Upper lobe of left lung (tissue), 6 donors: Measurements from ENCODE around the gene CEP192. TPM values are rescaled to one million over a fixed set of nuclear protein-coding genes. Genes with fewer than 3 reads are reported as not detected.

Source experiments
- ATAC-seq, 2 donors: fragments of 200-7000 bp; cut with Tn5 transposase; one replicate each; pipeline ENCODE4 v1.9.1; 2022; ENCODE audit warnings: mild to moderate bottlenecking in 2 of 2, moderate library complexity in 2 of 2; ENCODE audit not compliant: low FRiP score in 2 of 2
- DNase-seq, 2 donors: peaks; one replicate each; pipeline ENCODE4 v3.0.0-alpha.2; 2019 to 2020
- H3K27ac ChIP-seq, 4 donors: fragments of 200-600 bp; sonication (generic); one replicate each; pipeline ENCODE4 v1.5.1; 2016 to 2019
- H3K27me3 ChIP-seq, 4 donors: fragments of 200-600 bp; sonication (generic); one replicate each; pipeline ENCODE4 v1.5.1; 2017 to 2019
- H3K36me3 ChIP-seq, 4 donors: fragments of 200-600 bp; sonication (generic); one replicate each; pipeline ENCODE4 v1.5.1; 2016 to 2019
- H3K4me1 ChIP-seq, 4 donors: fragments of 200-600 bp; sonication (generic); one replicate each; pipeline ENCODE4 v1.5.1; 2018 to 2019
- H3K4me3 ChIP-seq, 4 donors: fragments of 200-600 bp; sonication (generic); one replicate each; pipeline ENCODE4 v1.5.1; 2017 to 2019; ENCODE audit warnings: mild to moderate bottlenecking in 2 of 4, moderate library complexity in 1 of 4
- H3K9me3 ChIP-seq, 4 donors: fragments of 200-600 bp; sonication (generic); one replicate each; pipeline ENCODE4 v1.5.1; 2018 to 2019
- EP300 ChIP-seq, 4 donors: sonication (generic); formaldehyde crosslinking; IDR thresholded peaks; one replicate each; pipeline ENCODE4 v1.5.1; 2017; ENCODE audit warnings: antibody characterized with exemption in 4 of 4, control low read depth in 2 of 4
- POLR2A ChIP-seq, 4 donors: fragments of 450-650 bp; IDR thresholded peaks; one replicate each; pipeline ENCODE4 v1.5.1; 2016 to 2017; ENCODE audit warnings: antibody characterized with exemption in 4 of 4, mild to moderate bottlenecking in 2 of 4
- POLR2AphosphoS5 ChIP-seq, 2 donors: sonication (generic); formaldehyde crosslinking; IDR thresholded peaks; one replicate each; pipeline ENCODE4 v1.5.1; 2017; ENCODE audit warnings: antibody characterized with exemption in 2 of 2
- WGBS, 2 donors: methylation state at CpG; one replicate each; pipeline ENCODE4 v1.1.5; 2017 to 2018; 5-methylcytosine and 5-hydroxymethylcytosine counted together
- total RNA-seq, 6 donors: library from RNA; depleted of rRNA in 4 of 6; stranded (reverse); fragments of >200 nt in 4 of 6; gene quantifications; one replicate each; pipeline versions ENCODE4 v1.1.0 to v1.2.1, GENCODE V29; 2016 to 2021
- TF ChIP-seq, protein P1 (sequence below), 6 experiments: fragments of 450-650 bp in 4 of 6; fragments of 200-600 bp in 2 of 6; sonication (generic) in 2 of 6; IDR thresholded peaks; one replicate each; pipeline ENCODE4 v1.5.1; 2016 to 2019; ENCODE audit warnings: antibody characterized with exemption in 6 of 6
- donor health status: DM: no; HTN: no; CAD: no; lungs with moderate emphysema.
- donor health status: DM: no; HTN: yes; CAD: no; lungs with severe emphysema.

The CEP192 gene
- total RNA-seq, 6 donors from 2014 or later, result 14.3 to 41.3 (median 22.5) TPM

DNA sequence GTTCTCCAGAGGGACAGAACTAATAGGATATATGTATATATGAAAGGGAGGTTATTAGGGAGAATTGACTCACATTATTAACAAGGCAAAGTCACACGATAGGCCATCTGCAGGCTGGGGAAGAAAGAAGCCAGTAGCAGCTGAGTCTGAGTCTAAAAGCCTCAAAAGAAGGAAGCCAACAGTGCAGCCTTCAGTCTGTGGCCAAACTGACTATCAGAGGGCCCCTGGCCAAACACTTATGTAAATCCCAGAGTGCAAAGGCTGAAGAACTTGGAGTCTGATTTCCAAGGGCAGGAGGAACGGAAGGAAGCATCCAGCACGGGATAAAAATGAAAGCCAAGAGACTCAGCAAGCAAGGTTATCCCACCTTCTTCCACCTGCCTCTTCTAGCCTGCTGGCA, 119.4 kb downstream of the CEP192 start:
- Histone ChIP-seq H3K27ac (no peak overlapping the region), H3K9me3 (no peaks in the 10 kb centered on the region), H3K4me3 (no peak overlapping the region), H3K36me3 (peaks cover 12 to 61% (median 41%) of the 10 kb centered on the region in 4 donors), H3K27me3 (no peaks in the 10 kb centered on the region), H3K4me1 (no peaks in the 10 kb centered on the region)
- DNase-seq (no peak), ATAC-seq (no peak)
- WGBS, 2 donors, result 71 to 89% methylated on average over 3 of the region's 3 CpGs
- TF ChIP-seq EP300 (IDR thresholded peaks at IDR 0.05) (no peak), POLR2A (IDR thresholded peaks at IDR 0.05) (no peak), POLR2AphosphoS5 (IDR thresholded peaks at IDR 0.05) (no peak)
- TF ChIP-seq, protein P1, sequence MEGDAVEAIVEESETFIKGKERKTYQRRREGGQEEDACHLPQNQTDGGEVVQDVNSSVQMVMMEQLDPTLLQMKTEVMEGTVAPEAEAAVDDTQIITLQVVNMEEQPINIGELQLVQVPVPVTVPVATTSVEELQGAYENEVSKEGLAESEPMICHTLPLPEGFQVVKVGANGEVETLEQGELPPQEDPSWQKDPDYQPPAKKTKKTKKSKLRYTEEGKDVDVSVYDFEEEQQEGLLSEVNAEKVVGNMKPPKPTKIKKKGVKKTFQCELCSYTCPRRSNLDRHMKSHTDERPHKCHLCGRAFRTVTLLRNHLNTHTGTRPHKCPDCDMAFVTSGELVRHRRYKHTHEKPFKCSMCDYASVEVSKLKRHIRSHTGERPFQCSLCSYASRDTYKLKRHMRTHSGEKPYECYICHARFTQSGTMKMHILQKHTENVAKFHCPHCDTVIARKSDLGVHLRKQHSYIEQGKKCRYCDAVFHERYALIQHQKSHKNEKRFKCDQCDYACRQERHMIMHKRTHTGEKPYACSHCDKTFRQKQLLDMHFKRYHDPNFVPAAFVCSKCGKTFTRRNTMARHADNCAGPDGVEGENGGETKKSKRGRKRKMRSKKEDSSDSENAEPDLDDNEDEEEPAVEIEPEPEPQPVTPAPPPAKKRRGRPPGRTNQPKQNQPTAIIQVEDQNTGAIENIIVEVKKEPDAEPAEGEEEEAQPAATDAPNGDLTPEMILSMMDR (IDR thresholded peaks at IDR 0.05), result no peak

DNA sequence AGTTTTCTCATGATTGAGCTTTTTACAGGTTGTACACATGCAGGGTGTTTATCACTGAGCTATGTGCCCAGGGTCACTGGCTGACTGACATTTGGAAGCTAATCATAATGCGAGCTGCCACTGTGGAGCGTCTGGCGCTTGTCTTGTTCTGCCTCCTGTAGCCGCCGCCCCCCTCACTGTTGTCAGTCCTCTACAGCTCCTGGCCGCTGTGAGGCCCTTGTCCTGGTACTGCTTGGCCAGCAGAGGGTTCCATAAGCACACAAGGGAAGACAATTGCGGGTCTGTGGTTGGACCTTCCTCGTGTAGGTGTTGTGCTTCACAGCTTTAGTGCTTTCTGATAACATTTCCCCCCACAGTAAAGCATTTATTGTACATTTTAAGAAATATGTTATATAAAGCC, 121.8 kb downstream of the CEP192 start:
- TF ChIP-seq POLR2AphosphoS5 (IDR thresholded peaks at IDR 0.05), result no peak
- no peak for TF ChIP-seq POLR2A (IDR thresholded peaks at IDR 0.05)
- TF ChIP-seq EP300 (IDR thresholded peaks at IDR 0.05), result no peak
- TF ChIP-seq, protein P1 (IDR thresholded peaks at IDR 0.05), result no peak
- Histone ChIP-seq H3K4me1 (no peaks in the 10 kb centered on the region), H3K27me3 (no peaks in the 10 kb centered on the region), H3K27ac (no peak overlapping the region), H3K4me3 (no peak overlapping the region), H3K36me3 (peaks cover 4 to 59% (median 40%) of the 10 kb centered on the region in 4 donors), H3K9me3 (no peaks in the 10 kb centered on the region)
- 72 to 76% methylated on average over 7 to 8 of the region's 8 CpGs for WGBS, 2 donors
- DNase-seq (no peak), ATAC-seq (peak; percentile 55 to 58)

DNA sequence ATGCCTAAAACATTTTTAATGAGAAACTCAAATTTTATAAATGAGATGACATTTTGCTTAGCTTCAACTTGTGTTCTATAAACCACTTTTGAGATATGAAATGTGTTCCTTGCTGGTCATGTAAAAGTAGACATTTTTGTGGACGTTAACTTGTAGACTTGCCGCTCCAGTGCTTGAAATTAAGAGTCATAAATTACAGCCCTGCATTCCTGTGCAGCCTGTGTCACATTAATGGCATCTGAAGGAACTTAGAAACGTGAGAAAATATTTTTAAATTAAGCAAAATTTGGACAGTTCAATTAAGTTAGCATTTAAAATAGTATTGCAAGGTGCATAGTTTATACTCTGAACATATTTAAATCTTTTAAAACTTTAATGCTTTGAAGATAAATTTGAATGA, 129.1 kb downstream of the CEP192 start:
- no peaks in the 10 kb centered on the region for H3K27me3 ChIP-seq
- no peak for DNase-seq
- H3K9me3 ChIP-seq, result no peaks in the 10 kb centered on the region
- ATAC-seq, result no peak
- H3K36me3 ChIP-seq, result peaks cover 0 to 56% (median 23%) of the 10 kb centered on the region in 4 donors
- TF ChIP-seq POLR2A (IDR thresholded peaks at IDR 0.05) (no peak), POLR2AphosphoS5 (IDR thresholded peaks at IDR 0.05) (no peak), EP300 (IDR thresholded peaks at IDR 0.05) (no peak)
- TF ChIP-seq, protein P1 (IDR thresholded peaks at IDR 0.05), result no peak
- no peaks in the 10 kb centered on the region for H3K4me1 ChIP-seq
- WGBS, 2 donors, result 94 to 95% methylated on average over 3 of the region's 3 CpGs
- no peak overlapping the region for H3K4me3 ChIP-seq
- H3K27ac ChIP-seq, result no peak overlapping the region

DNA sequence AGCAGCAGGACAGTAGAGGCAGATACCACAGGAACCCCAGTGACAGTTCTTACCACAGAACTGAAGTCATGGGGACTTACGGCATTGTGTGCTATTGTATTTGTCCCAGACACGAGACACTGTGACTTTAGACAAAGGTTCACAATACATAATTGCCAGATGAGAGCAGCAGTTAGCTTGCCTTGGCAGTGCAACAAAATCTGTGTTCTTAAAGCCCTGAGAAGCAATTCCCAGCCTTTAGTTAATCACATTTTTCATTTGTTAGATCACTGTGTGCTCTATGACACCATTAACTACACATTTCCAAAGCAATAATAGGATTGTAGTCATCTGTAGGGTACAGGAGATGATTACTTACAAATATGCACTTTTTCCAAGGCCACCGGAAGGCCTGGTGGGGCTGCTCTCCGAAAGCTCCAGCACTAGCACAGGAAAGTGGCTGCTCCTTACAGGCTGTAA, 129.8 kb downstream of the CEP192 start:
- peak in 1 of 2 donors; percentile 75 for ATAC-seq
- 92% methylated on average over 4 of the region's 4 CpGs for WGBS, 2 donors
- no peaks in the 10 kb centered on the region for H3K9me3 ChIP-seq
- H3K4me3 ChIP-seq, result no peak overlapping the region
- H3K27ac ChIP-seq, result no peak overlapping the region
- H3K36me3 ChIP-seq, result peaks cover 0 to 48% (median 18%) of the 10 kb centered on the region in 4 donors
- H3K4me1 ChIP-seq, result no peaks in the 10 kb centered on the region
- no peak for DNase-seq
- H3K27me3 ChIP-seq, result no peaks in the 10 kb centered on the region
- TF ChIP-seq POLR2AphosphoS5 (IDR thresholded peaks at IDR 0.05), result no peak
- TF ChIP-seq EP300 (IDR thresholded peaks at IDR 0.05), result no peak
- TF ChIP-seq, protein P1 (IDR thresholded peaks at IDR 0.05), result no peak
- no peak for TF ChIP-seq POLR2A (IDR thresholded peaks at IDR 0.05)

DNA sequence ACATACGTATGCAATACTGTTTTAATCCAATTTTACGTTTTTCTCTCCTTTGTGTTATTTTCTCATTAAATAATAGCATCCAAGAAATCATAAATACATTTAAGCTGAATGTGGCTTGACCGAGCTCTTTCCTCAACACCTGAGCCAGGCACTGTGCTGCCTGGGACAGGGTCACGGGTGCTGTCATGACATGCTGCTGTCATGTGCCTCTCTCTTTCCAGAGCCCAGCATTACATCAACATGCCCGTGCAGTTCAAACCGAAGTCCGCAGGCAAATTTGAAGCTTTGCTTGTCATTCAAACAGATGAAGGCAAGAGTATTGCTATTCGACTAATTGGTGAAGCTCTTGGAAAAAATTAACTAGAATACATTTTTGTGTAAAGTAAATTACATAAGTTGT, 133.2 kb downstream of the CEP192 start:
- no peak for DNase-seq

More for the DNA sequence above, 133.2 kb downstream of the CEP192 start:
- H3K4me3 ChIP-seq, result no peak overlapping the region
- no peak for ATAC-seq
- WGBS, 2 donors, result 83 to 95% methylated on average over 8 of the region's 8 CpGs
- no peaks in the 10 kb centered on the region for H3K4me1 ChIP-seq
- H3K27ac ChIP-seq, result no peak overlapping the region
- H3K27me3 ChIP-seq, result no peaks in the 10 kb centered on the region
- peaks cover 0 to 21% (median 3%) of the 10 kb centered on the region in 4 donors for H3K36me3 ChIP-seq
- H3K9me3 ChIP-seq, result no peaks in the 10 kb centered on the region
- TF ChIP-seq POLR2A (IDR thresholded peaks at IDR 0.05) (no peak), EP300 (IDR thresholded peaks at IDR 0.05) (no peak), POLR2AphosphoS5 (IDR thresholded peaks at IDR 0.05) (no peak)
- TF ChIP-seq, protein P1 (IDR thresholded peaks at IDR 0.05), result no peak
